Measurements from ENCODE around the gene RIMBP2.
"Not testable (repeated sequence)": the region's sequence is repeated elsewhere in the genome, so short reads cannot be mapped to it uniquely, and the experiment has no call there.

RIMBP2 gene

DNA sequence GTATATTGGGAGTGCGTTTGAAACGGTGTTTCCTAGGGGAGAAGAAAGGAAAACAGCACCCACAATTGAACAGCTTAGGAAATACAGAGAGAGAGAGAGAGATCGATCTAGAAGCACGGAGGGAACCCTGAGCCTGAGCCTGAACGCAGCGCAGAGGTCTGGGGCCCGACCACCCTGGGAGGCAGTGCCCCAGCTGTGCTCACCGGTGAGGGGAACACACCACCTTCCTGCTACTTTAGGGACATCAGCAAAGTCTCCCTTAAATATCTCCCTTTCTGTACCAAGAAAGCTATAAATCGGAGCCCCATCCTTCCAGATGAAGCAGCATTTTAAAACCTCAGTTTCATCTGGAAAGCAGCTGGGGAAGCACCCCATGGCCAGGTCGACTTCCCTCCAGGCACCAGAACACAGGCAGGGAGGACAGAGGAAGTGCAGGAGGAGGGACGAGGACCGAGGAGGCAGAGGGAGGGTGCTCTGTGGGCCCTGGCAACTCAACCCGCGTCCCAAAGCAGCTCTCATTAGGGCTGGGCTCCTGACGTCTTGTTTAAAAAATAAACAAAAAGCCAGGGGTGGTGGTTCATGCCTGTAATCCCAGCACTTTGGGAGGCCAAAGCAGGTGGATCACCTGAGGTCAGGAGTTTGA lies 12.2 kb downstream of the RIMBP2 start:
- no peak for DNase-seq

DNA sequence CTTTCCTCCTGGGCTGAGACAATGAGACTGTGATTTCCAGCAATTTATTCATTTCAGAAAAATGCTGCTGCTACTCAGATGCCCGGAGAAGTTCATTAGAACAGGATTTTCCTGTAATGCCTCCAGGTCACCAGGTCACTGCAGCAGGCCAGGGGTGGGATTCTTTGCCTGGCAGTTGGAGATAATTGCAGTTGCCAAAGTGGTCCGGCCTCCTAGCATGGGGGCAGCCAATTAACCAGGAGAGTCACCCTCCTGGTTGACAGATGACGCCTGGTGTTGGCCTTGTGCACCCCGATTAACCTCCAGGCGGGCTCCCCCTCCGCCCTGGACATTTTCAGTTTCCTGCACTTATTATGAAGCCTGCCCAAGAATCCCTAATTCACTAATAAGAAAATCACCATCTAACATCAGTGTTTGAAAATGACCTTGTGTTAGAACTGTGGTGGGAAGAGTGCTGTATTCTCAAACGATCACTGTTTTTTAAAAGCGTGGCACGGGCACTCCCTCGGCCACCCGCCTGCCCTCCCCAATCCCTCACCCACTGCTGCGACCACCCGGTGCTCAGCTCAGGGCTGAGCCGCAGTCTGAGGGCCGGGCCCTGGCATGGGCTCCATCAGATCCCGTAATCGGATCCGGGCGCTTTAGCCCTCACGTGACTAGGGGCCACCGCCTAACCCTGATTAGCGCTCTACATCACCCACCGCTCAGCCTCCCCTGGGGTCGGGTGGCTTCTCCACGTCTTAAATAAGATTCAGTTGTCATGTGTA lies 12.9 kb downstream of the RIMBP2 start:
- no peak for DNase-seq

DNA sequence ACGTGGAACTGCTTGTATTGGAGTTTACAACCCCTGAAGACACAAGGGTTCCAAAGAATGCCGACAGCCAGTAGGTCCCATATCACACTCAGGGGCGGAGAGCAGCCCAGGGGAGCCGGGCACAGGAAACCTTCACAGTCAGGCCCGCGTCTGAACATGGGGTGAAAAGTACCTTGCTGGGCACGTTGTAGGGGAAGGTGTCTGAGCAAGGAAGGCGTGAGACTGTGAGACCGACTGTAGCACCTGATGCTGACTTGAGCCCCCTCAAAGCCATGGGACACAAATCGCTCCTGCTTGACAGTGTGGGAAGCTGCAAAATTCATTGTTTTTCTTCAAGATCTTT lies 14.7 kb downstream of the RIMBP2 start:
- DNase-seq, result no peak

DNA sequence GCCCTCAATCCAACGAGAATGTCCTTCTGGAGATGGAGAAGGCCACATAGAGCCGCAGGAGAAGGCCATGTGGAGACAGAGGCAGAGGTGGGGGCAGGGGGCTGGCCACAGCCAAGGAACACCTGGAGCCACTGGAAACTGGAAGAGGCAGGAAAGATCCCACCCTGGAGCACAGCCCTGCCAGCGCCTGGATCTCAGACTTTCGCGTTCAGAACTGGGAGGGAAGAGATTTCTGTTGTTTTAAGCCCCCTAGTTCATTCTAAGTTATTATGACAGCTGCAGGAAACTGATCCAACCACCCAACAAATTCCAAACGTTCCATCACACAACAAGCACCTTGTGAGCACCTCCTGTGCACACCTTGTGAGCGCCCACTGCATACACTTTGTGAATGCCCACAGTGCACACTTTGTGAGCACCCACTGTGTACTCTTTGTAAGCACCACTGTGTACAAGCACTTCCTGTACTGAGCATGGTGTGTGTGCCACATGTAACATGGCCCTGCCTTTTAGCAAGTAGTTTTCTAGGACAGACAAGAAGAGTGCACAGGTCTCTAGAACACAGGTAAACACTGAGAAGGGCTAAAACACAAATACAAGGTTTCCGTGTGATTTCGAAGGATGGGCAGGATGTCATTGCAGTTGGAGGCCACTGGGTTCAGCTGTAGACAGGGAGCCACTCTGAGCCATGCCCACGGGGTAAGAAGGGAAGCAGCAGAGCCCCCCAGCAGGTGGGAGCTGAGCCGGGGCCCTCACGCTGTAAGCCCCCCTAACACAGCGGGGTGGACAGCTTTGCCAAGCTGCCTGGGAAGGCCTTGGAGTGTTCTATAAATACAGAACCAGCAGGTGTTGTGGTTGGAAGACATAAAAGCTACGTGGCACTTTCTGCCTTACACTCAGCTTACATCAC lies 15.4 kb downstream of the RIMBP2 start:
- DNase-seq, result no peak

DNA sequence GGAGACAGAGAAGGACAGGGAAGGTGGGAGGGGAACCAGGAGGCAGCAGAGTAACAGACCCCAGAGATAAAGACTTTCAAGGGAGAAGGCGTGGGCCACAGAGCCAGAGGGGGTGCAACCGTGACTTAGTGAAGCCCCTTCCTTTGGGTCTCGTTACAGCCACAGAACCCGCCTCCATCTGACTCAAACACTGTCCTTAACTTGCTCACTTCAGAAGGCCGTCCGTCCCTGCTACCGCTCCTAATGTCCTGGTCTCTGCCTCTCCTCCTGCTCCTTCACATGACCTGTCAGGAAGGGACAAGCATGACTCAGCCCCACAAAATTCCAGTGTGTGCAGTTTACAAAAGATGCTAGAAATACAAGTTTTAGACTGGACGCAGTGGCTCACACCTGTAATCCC lies 18.0 kb downstream of the RIMBP2 start:
- DNase-seq, result no peak

DNA sequence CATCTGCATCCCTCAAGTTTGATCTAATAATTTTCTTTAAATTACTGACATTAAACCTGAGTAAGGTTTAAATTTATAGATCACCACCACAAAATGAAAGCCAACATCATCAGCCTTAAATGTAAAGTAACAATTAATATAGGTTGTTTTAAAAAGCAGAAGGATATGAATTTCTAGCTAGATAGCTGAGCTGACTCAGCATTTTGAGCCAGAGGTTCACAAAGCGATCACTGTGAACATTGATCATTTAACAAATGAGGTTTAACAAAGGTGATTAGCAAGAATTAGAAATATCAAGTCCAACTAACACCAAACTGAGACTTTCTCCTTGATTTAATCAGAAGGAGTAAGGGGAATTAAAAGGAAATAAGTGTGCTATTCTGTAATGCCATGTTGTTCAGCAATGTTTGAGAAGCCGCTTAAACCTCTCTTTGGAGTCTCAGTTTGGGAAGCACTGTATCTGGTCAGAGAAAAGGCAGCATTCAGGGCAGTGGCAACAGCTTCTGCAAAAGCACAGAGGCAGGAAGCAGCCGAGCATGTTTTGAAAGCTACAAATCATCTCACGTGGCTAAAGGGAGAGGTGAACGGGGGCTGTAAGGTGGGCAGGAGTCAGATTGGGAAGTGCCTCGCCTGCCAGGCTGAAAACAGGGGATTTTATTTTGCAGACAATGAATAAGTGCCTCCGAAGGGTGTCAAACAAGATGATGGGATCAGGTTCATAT lies 19.6 kb downstream of the RIMBP2 start:
- no peak for DNase-seq

DNA sequence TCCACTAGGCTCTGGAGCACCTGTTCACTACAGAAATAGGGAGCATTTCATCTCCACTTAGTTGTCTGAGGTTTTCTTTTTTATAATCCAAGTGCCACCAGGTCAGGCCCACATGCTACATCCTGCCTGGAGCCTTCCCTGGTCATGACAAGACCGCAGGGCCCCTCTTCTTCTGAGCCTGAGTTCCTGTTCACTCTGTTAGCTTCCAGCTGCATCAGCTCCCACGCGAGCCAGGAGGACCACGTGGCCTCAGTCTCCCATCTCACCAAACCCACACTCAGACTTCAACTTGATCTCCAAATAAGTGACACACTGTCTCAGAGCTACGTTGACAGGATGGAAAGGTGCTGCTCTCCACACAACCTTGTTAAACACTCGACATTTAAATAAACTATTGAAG lies 21.0 kb downstream of the RIMBP2 start:
- no peak for DNase-seq

DNA sequence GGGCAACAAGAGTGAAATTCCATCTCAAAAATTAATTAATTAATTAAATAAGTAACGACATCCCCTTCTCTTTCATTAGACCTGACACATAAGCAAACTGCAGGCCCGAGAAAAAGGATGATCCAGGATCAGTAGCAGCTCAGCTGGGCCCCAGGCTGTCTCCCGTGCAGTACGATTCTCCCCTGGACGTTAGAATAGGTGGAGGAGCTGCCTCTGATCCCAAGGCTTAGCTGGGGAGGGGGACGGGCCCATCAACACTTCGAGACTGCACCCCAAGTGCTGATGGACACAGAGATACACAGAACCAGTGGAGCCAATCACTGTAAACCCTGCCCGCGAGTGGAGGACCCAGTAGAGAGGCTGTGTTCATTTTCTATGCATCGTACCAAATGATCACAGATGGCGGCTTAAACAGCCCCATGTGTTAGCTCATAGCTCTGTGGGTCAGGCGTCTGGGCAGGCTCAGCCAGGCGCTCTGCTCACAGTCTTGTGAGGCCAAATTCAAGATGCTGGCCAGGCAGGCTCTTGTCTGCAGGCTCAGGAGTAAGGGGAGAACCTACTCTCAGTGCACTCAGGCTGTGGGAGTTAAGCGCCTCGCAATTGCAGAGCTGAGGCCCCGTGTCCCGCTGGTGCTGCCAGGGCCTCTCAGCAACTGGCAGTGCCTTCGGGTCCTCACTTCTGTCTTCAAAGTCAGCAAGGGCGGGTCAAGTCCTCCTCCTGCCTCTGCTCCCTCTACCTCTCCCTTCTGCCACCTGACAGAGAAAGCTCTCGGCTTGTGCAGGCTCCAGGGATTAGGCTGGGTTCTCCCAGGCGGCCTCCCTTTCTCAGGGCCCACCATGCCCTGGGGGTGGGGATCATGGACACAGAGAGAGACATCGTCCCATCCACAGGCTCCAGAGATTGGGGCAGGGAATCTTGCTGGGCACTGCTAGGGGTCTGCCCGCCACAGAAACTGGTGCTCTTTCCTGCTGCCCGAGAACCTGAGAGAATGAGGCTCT lies 26.4 kb downstream of the RIMBP2 start:
- DNase-seq, result no peak

DNA sequence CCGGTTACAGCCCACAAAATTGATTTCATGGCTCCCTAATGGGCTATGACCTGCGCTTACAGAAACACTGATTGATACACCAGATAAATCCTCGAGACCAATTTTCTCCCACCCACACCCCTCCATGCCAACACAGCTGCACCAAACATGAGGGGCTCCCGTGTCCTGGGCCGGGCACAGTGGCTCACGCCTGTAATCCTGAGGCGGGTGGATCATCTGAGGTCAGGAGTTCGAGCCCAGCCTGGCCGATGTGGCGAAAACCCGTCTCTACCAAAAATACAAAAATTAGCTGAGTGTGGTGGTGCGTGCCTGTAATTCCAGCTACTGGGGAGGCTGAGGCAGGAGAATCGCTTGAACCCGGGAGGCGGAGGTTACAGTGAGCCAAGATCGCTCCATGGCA lies 27.1 kb downstream of the RIMBP2 start:
- DNase-seq, result not testable (repeated sequence)

DNA sequence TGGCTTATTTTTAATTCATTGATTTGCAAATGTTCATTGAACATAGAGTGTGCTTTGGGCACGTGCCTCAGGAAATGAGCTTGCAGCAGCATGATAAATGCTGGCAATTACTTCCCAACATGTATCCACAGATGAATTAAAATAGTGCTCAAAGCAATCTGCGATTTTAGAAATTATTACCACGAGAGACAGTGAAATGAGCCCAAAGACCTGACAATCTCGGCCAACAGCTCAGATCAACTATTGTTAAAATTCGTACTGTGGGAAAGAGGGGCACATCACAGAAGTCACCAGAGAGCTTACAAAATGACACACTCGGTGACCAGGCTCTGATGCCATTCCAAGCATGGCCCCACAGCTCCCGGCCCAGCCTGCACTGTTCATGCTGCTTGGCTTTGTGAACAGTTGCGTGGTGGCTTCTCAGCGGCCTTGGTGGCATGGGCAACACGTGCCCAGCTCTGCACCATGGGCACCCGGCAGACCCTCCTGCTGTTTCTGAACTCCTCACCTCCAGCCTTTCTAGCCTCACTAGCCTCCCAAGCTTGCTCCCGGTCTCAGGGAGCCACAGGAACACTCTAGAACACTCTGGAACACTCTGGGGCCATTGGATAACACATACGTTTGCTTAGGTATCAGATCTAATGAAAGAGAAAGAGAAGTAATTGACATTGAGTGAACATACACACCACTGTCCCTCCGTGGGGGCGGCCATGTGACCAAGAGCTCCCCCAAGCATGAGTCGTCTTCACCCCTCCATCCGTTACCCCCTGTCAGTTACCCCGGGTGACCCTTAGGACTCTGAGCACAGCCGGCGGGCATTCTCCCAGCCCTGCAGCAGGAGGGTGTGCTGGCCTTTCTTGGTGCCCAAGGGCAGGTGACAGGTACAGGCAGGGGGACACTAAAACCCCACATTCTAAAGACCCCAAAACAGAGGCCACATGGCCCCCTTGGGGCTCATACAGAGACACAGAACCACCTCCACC lies 28.0 kb downstream of the RIMBP2 start:
- DNase-seq, result no peak

DNA sequence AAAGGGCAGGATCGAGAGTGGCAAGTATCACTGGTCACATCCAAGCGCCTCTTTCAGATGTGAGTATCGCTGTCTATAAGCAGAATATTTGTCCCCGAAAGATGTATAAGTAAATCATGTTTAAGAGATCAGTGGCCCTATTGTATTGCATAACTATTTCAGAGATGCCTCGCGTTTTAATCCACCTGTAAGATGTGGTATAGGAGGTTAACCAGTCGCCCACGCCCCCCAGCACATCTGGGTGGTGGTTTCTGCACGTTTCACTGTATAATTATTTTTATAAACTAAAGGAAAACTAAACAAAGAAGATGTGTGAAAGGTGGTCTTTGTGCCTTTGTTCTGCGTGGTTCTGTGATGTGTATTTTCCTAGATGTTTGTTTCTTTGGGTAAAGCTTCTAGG lies 28.9 kb downstream of the RIMBP2 start:
- no peak for DNase-seq

DNA sequence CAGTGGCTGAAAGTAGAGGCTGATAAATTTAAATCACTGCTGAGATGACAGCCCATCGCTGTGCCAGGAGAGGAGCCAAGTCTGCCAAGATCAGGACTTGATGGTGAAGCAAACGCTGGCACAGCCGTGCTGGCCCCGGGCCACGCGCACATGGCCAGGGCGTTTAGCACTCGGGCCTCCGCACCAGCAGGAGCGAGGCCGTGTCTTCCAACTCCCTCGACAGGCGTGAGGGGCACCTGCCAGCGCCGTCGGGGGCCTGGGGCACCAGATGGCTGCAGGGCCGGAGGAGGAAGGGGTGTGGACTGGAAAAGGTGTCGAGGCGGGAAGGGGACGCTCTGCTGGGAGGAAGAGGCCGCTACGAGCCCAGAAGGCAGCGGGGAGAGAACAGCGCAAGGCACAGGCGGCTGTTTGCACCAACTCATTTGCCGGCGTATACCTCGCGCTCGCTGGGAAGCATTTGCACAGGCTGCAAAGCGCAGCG lies 29.5 kb downstream of the RIMBP2 start:
- no peak for DNase-seq

DNA sequence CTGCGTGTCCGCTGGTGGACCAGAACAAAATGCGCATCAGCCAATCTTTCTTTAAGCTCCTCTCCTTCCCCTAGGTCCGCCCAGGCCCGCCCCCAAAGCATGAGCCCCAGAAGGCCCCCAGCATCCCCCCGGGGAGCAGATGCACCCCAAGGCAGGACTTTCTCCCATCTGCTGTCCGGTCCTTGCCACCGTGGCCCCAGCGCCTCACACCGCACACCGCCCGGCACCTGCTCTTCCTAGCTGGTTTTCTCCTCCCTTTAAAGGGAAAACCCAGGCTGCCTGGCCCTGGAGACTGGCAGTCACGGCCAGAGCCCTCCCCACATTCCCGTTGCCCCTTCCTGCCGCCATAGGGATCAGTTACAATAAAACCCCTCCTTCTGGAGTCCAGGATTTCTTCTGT lies 30.2 kb downstream of the RIMBP2 start:
- DNase-seq, result no peak

DNA sequence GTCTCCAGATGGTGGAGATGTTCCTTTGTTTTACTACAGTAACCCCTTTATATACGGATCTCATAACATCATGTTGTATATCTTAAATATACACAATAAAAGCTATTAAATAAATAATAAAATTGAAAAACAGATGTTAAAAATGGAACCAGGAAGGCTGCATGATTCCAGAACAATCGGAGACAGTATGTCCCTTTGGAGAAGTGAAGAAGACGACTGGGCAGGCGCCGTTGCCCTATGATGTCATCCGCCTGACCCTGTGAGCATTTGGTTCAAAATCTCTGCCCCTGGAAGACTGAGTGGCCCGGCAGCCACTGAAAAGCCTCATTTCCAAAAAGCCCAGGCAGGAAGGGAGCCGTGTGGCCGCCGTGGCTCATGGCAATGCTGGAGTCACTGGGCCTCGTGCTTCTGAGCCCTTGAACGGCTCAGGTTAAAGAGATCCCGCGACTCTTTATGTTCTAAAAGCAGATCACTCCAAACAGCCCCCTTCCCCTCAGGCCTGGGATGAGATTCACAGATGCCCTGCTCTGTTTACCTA lies 30.8 kb downstream of the RIMBP2 start:
- DNase-seq, result no peak

DNA sequence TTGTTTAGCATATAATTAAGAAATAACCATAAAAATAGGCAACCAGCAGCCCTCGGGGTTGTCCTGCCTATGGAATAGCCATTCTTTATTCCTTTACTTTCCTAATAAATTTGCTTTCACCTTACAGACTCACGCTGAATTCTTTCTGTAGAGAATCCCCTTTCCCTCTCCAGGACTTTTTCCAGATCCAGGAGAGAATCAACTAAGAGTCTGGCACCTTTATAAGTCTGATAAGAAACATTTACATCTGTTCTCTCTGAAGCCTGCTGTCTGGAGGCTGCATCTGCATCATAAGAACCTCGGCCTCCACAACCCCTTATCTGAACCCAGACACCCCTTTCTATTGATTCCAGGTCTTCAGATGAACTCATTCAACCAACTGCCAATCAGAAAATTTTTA lies 32.3 kb downstream of the RIMBP2 start:
- no peak for DNase-seq

DNA sequence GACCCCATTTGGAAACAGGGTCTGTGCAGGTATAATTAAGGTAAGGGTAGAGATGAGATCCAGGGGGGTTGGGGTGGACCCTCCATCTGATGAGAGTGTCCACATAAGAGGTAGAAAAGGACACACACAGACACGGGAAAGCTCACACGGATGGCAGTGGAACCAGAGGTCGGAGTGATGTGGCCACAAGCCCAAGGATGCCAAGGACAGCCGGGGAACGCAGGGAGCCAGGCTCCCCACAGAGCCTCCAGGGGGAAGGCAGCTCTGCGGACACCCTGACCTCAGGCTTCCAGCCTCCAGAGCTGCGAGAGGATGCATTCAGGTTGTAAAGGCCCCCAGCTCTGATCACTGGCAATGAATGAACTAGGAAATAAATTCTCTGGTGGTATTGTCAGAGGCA lies 33.0 kb downstream of the RIMBP2 start:
- no peak for DNase-seq

DNA sequence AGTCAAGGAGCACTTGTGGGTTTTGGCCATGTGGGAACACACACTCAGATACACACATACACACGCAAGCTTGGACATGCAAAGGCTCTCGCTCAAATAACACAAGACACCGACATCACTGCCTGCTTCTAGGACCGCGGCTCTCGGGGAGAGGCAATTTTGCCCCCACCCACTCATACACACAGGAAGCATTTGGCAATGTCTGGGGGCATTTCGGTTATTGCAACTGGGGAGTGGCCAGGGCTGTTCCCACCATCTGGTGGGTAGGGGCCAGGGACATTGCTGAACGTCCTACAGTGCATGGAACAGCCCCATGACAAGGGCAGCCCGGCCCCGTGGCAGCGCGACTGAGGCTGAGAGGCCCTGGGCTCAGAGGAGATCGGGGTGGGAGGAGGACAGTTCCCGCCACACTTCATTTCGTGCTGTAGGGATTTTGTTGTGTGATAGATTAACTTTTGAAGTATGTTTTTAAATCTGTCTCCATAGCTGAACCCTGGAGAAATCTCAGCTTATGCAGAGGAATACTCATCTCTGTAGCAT lies 35.6 kb downstream of the RIMBP2 start:
- DNase-seq, result no peak

DNA sequence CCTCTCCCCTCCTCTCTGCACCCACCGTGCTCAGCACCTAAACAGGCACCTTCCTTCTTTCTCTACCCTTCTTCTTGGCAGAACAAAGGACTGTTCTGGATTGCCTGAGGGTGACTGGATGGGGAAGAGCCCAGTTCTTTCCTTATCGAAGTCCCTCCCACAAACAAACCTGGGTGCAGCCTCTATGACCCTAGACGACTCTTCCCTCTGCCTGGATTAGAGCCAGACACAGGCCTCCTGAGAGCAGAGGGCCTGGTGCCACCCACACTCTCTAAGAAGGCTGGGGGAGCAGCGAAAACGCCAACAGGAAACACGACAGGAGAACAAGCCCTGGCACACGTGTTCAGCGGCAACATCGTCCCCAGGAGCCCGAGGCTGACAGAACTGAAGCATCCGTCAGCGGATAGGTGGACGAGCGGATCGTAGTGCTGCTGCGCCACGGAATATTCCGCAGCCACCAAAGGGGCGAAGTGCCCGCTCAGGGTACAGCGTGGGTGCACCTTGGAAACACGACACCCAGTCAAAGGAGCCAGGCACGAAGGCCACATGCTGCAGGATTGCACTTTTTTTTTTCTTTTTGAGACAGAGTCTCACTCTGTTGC lies 38.0 kb downstream of the RIMBP2 start:
- no peak for DNase-seq

DNA sequence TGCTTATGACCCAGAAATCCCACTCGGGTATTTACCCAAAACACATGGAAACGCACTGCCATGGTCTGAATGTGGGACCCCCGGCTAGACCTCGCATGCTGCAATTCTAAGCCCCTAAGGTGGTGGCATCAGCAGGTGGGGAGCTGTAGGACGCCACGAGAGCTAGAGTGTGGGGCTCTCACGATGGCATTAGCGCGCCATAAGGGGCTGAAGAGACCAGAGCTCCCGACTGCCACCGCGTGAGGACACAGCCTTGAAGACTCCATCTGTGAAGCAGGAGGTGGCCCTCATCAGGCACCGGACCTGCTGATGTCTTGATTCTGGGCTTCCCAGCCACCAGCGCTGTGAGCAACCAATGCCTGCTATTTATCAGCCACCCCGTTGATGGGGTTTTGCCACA lies 40.3 kb downstream of the RIMBP2 start:
- no peak for DNase-seq

Measured in OCI-M1 (cell line).